D341Med (cell line): ENCODE results near the gene NRDE2.
"Not testable (repeated sequence)": the region's sequence is repeated elsewhere in the genome, so short reads cannot be mapped to it uniquely, and the experiment has no call there.

Experiments
- DNase-seq: peaks from one replicate; pipeline ENCODE4 v3.0.0; 2012; ENCODE audit warnings: low spot score

NRDE2 gene

GRCh38 chr14:90341784-90342183 lies 10.0 kb upstream of the NRDE2 start:
- DNase-seq: no peak

- not testable (repeated sequence) for DNase-seq
Measured at GRCh38 chr14:90341232-90341631, 9.5 kb upstream of the NRDE2 start.

- DNase-seq: no peak
Measured at GRCh38 chr14:90336985-90337384, 5.2 kb upstream of the NRDE2 start.

- no peak for DNase-seq
Measured at GRCh38 chr14:90336401-90336800, 4.7 kb upstream of the NRDE2 start.

GRCh38 chr14:90332271-90332584 lies 487 bp upstream of the NRDE2 start:
- no peak for DNase-seq

GRCh38 chr14:90330203-90331196 lies 1.2 kb downstream of the NRDE2 start:
- no peak for DNase-seq

GRCh38 chr14:90321891-90322290 lies 9.8 kb downstream of the NRDE2 start:
- DNase-seq: no peak

GRCh38 chr14:90319634-90320541 lies 11.9 kb downstream of the NRDE2 start:
- no peak for DNase-seq

GRCh38 chr14:90319173-90319572 lies 12.6 kb downstream of the NRDE2 start:
- DNase-seq: no peak

GRCh38 chr14:90318016-90318415 lies 13.7 kb downstream of the NRDE2 start:
- DNase-seq: no peak

GRCh38 chr14:90317286-90317685 lies 14.5 kb downstream of the NRDE2 start:
- DNase-seq: no peak

GRCh38 chr14:90308561-90308960 lies 23.2 kb downstream of the NRDE2 start:
- no peak for DNase-seq

- no peak for DNase-seq
Measured at GRCh38 chr14:90305176-90305601, 26.6 kb downstream of the NRDE2 start.

GRCh38 chr14:90304502-90304901 lies 27.2 kb downstream of the NRDE2 start:
- no peak for DNase-seq

GRCh38 chr14:90303473-90303872 lies 28.3 kb downstream of the NRDE2 start:
- DNase-seq: no peak

- no peak for DNase-seq
Measured at GRCh38 chr14:90302529-90303303, 29.0 kb downstream of the NRDE2 start.

- no peak for DNase-seq
Measured at GRCh38 chr14:90301668-90302090, 30.1 kb downstream of the NRDE2 start.

GRCh38 chr14:90301122-90301521 lies 30.6 kb downstream of the NRDE2 start:
- DNase-seq: no peak

GRCh38 chr14:90300611-90301047 lies 31.1 kb downstream of the NRDE2 start:
- no peak for DNase-seq

- no peak for DNase-seq
Measured at GRCh38 chr14:90299408-90299807, 32.3 kb downstream of the NRDE2 start.

- DNase-seq: no peak
Measured at GRCh38 chr14:90297876-90298629, 33.7 kb downstream of the NRDE2 start.
